NCI-H510A (cell line): ENCODE measurements around the gene NUPR1.
A peak's percentile ranks its signal among the peaks of the same experiment; 100 is the strongest.
"Not testable (repeated sequence)": the region's sequence is repeated elsewhere in the genome, so short reads cannot be mapped to it uniquely, and the experiment has no call there.

Source experiments
- DNase-seq: peaks from one replicate; lab custom pipeline; 2025; lab: John Stamatoyannopoulos, UW

NUPR1 gene

DNA sequence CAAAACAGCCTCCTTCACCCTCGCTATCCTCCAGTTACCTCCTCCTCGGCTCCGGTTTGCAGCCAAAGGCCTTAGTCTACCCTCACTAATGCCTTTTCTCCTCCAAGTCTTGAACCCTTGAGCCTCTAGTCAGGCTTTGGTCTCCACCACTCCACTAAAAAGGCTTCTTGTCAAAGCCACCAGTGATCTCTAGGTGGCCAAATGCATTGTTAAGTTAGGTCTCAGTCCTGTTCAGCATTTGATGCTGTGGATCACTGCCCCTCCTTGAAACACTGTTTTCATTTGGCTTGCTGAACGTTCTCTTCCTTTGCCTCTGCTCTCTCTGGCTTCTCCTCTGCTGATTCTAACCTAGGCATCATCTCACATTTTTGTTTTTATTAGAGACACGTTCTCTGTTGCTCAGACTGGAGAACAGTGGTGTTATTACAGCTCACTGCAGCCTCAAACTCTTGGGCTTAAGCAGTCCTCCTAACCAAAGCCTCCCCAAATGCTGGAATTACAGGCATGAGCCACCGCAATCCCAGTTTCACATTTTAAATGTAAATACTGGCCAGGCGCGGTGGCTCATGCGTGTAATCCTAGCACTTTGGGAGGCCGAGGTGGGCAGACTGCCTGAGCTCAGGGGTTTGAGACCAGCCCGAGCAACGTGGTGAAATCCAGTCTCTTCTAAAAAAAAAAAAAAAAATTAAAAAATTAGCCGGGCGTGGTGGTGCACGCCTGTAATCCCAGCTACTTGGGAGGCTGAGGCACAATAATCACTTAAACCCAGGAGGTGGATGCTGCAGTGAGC lies 16.1 kb upstream of the NUPR1 start:
- DNase-seq = no peak

DNA sequence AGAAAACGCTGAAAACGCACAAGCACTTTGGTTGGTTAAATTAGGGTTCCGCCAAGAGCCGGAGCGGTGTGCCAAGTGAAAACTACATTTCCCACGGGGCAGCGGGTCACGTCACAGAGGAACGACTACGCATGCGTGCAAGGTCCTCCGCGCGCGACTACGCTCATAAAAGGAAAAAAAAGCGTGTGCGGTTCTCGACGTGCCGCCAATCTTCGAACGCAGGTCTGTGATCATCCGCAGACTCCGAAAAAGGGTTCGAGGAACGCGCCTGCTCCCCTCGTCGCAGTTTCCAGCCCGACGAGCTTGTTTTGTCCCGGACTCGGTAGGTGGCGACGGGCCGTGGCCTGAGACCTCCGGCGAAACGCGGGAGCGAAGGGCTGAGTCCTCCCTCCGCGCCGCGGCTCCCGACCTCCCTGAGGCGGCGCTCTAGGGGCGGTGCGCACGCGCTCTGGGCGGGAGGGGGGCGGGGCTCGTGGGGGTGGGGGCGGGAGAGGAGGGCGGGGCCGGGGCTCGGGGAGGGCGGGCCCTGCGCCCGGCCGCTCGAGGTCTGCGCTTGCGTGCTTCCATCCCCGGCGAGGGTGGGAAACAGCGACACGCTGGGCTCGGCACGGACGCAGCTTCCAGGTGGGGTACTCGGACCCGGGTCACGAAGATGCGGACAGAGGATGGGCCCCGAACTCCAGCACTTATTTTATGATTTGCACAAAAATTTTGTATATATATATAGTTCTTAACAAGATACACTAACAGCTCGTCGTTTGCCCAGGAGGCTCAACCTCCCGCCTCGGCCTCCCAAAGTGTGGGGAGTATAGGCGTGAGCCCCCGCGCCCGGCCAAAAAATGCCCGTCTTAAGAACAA lies 15.2 kb upstream of the NUPR1 start, which contains the start of gene SGF29:
Gene SGF29 (plus strand): TSS at position 145 of the 858 bp plus-strand sequence. CDS start 27,150 bp downstream, outside the sequence.
- DNase-seq = peak; percentile 88

DNA sequence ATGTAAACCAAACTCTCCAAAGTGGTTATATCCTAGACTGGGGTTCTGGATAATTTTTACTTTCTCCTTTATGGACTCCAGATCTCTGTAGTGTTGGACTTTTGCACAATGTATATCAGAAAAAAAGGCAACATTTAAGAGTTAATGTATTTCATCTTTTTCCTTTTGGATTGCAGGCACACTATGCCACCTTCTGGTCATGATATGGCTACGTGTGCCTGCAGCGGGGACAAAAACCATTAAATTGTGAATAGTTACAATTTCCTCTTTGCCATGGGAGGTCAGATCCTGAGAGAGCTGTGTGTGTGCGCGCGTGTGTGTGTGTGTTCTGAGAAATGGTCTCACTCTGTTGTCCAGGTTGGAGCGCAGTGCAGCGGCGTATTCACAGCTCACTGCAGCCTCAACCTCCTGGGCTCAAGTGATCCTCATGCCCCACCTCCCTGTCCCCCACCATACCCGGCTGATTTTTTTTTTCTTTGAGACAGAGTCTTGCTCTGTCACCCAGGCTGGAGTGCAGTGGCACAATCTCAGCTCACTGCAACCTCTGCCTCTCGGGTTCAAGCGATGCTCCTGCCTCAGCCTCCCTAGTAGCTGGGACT lies 10.6 kb upstream of the NUPR1 start:
- DNase-seq = no peak

DNA sequence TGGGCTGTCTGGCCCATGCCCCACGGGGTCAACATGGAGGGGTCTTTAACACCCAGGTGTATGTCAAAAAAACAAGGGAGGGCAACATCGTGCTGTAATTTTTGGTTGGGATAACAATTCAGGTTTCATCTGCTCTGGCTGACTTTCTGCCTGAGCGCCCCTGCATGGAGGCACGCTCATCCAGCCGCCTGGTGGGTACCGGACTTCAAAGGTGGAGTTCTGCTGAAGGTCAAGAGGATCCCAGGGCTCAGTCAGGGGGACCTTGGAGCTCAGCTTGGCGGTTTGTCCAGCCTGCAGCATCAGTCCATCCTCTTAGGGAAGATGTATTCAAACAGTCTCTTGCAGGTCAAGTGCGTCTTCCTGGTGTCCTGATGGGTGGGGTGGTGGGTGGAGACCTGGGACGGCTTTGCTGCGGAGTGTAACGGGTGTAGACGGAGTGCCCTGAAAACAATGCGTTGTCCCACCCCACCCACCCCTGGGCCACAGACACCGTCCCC lies 9.6 kb upstream of the NUPR1 start:
- no peak for DNase-seq

DNA sequence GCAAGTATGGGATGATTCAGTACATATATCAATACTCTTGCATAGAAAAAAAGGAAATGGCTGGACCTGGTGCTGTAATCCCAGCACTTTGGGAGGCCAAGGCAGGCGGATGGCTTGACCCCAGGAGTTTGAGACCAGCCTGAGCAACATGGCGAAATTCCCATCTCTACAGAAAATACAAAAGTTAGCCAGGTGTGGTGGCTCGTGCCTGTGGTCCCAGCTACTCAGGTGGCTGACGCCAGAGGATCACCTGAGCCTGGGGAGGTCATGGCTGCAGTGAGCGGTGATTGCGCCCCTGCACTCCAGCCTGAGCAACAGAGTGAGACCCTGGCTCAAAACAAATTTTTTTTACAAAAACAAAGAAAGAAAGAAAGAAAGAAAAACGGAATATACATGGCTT lies 7.9 kb upstream of the NUPR1 start:
- DNase-seq = no peak

DNA sequence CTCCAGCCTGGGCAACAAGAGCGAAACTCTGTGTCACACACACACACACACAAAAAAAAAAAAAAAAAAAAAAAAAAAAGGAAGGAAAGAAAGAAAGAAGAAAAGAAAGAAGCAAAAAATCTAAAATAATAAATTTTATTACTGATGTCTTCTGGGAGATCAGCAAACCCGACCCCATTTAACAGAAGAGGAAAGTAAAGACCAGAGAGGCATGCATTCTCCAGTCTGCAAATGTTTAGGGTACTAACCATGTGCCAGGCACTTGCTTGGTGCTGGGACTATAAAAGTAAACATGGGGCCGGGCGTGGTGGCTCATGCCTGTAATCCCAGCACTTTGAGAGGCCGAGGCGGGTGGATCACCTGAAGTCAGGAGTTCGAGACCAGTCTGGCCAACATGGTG lies 7.2 kb upstream of the NUPR1 start:
- DNase-seq = not testable (repeated sequence)

DNA sequence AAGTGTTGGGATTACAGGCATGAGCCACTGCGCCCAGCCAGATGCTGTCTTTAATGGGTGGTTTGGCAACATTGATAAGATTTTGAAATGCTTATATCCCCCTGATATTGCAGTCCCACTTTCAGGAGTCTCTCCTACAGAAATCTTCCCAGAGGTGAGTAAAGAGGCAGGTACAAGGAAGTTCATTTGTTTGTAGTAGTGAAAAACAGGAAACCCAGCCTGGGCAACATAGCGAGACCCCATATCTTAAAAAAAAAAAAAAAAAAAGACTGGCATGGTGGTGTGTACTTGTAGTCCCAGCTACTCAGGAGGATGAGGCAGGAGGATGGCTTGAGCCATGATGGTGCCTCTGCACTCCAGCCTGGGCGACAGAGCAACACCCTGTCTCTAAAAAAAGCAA lies 6.2 kb upstream of the NUPR1 start:
- no peak for DNase-seq

DNA sequence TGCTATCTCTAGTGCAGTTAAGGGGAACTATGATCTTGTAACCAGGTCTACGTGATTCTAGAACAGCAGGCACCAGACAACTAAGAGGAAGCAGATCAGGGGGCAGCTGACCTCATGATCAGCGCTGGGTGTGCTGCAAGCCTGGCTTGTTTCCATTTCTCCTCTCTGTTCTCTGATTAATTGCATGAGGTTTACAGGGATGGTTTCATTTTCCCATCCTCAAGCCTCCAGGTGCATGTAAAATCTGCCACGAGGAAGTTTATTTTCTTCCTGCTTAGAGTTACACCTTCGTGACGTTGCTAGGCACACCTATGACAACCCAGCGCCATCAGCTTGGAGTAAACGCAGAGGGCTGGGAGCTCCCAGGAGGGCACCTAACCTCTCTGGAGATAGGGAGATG lies 4.3 kb upstream of the NUPR1 start:
- peak; percentile 21 for DNase-seq

DNA sequence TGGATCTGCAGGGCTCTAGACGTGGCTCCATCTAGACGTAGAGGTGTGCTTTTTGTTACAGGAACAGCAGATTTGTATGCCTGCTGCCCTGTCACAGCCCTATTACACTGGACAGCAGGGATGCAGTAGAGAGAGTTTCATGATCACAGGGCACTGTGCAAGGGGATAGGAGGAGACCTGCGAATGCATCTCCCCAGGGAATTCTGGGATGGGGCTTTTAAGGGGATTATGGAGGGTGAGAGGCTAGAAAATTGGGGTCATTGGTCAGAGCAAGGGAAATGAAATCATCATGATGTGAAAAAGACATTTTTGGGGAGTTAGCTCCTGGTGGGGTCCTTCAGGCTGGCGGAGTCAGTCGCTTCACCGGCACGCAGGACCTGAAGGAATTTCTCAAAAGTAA lies 3.9 kb upstream of the NUPR1 start:
- no peak for DNase-seq

DNA sequence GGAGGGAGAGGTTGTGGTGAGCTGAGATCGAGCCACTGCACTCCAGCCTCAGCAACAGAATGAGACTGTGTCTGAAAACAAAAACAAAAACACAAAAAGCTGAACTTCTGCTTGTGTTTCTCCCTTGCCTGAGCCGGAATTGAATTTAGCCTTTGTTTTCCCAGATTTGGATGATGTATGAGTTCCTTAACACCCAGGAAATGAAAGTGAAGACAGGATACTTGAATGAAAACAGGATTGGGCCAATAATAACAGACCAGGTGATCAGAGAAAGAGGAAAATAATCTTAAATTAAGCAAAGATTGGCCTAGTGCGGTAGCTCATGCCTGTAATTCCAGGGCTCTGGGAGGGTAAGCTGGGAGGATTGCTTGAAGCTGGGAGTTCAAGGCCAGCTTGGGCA lies 1.6 kb upstream of the NUPR1 start:
- no peak for DNase-seq

DNA sequence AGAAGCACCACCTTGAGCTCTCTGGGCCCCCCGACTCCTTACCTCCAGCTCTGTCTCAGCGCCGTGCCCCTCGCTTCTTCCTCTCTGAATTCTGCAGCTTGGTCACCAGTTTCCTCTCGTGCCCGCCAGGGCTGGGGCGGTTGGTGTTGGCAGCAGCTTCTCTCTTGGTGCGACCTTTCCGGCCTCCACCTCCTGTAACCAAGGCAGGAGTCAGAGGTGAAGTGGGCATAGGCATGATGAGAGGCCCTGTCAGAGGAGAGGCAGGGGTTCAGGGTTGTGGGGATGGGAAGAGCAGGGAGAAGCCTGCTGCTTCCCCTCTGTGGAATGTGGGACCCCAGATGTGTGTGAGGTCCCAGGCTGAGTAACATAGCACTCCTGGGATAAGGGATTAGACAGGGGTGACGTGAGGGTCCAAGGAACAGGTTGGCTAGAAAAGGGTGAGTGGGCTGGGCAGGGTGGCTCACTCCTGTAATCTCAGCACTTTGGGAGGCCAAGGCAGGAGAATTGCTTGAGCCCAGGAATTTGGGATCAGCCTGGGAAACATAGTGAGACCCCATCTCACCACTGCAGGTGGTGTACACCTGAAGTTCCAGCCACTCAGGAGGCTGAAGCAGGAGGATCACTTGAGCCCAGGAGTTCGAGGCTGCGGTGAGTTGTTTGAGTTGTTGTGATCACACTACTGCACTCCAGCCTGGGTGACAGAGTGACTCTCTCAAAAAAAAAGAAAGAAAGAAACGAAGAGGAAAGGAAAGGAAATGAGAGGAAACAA lies 626 bp downstream of the NUPR1 start:
- no peak for DNase-seq

DNA sequence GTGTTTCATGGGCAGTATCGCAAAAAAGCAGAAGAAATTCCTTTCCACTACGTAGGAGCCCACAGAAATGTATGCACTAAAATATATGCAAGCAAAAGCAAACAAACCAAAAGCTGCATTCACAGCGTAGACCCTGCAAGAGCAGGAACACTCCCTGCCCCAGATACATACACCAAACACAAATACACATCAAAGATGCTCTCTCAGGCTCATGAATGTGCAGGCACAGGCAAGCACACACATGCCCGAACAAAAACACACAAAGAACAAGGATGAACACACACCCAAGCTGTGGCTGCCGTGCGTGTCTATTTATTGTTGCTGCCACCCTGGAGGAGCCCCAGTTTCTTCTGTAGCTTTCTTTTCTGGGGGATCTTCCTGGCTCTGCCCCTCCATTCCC lies 1.7 kb downstream of the NUPR1 start:
- DNase-seq = no peak

DNA sequence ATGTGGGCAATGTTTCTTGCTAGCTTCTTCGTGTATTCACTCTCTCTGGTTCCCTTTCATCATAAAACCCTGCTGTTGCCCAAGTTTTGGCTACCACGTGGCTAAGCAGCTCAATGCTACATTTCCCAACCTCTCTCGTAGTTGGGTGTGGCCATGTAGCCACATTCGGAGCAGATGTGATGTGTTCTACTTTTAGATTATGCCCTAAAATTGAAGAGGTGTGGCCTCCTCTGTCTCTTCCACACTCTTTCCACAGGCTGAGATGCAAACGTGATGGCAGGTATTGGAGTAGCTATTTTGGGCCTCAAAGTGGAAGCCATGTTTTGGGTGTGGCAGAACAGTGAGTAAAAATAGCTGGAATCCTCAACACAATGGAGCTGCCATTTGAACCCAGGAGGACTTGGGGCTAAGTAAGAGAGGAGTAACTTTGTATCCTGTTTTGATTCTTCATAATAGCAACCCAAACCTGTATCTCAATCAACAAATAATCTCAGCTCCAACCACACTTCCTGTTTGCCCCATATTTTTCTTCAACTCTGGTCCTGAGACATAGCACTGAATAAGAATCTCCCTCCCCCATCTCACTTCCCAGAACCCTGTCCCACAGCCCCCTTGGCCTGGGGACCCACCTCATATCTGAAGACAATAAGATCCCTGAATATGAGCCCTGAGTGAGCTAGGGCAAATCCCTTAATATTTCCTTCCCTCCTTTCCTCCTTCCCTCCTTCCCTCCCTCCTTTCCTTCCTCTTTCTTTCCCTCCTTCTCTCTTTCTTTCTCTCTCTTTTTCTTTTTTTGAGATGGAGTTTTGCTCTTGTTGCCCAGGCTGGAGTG lies 4.0 kb downstream of the NUPR1 start:
- no peak for DNase-seq

DNA sequence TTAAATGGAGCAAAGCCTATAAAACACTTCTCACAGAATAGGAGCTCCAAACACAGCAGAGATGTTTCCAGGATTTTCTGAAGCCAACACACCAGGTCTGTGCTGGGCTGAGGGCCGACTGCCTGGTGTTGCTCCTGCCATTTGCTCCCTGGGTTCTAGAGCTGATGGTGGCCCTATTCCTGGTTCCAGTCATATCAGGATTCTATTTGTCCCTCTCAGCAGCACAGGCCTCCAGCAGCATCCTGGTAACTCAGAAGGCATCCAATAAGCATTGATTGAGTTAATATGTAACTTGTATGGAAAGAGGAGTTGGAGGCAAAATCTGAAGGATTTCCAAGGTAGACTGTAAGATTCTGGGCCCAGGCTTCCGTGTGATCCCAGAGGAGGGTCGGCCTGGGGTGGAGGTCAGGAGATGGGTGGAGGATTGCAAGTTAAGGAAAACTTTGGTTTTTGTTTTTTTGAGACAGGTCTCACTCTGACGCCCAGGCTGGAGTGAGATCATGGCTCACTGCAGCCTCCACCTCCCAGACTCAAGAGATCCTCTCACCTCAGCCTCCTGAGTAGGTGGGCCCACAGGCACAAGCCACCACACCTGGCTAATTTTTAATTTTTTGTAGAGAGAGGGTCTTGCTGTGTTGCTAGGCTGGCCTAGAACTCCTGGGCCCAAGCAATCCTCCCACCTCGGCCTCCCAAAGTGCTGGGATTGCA lies 5.7 kb downstream of the NUPR1 start:
- DNase-seq = no peak

DNA sequence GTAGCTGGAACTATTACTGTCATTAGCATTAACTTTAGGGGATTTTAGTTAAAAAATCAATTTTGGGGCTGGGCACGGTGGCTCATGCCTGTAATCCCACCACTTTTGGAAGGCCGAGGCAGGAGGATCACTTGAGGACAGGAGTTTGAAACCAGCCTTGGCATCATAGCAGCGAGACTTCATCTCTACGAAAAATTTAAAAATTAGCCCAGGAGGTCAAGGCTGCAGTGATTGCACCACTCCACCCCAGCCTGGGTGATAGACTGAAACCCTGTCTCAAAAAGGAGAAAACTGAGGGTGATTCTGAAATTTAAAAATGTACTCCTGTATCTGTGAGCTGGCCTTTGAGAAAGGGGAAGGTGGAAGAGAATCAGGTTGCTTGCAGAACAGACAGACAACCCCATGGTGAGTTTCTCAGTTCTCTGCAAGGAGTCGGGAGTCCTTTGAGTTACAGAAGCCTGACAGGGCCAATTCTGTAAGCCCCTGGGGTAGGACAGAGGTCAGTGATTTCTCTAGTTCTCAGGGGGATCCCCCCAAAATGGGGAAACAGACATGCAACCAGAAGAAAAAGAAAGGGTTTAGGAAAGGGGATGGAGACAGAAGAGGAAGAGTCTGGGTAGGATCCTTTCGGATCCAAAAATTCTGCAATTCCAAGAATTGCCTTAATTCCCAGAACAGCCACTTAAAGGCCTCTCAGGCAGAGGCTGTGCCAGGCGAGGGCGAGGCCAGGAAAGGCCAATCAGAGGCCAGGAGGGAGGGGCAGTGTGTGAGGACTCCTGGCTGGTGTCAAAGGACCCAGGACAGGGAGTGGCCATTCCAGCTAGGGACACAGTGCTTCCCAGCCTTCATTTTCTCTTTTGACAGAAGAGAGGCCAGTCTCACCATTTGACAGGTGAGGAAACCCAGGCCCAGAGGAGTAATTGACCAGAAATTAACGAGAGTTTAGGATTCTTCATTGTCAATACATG lies 6.7 kb downstream of the NUPR1 start:
- no peak for DNase-seq

DNA sequence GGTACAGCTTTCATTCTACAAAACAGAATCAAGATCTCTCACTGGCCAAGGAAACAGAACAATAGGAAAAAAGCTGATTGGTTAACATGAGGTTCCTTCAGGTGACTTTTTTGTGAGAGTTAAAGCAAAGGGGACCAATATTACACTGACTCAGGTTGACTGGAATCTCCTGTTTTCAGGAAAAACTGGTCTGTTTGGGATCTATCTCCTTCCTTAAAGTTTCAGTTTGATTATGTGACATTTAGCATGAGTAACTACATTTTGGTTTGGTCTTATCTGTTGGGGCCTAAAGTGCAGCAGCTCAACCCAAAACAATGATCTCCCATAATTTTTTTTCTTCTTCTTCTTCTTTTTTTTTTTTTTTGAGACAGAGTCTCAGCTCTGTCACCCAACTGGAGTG lies 9.7 kb downstream of the NUPR1 start:
- DNase-seq = no peak

DNA sequence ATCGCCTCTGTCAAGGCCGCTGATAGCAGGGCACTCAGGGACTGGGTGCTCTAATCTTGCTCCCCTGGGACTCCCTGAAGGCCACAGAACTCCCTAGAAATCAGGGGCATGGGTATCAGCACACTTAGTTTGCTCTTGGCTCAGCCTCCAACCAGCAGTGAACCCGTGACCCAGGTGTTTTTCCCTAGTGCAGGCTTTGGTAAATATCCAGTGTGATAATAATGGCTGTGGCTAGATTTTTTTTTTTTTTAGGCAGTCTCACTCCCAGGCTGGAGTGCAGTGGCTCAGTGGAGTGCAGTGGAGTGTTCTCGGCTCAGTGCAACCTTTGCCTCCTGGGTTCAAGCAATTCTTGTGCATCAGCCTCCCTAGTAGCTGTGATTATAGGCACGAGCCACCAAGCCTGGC lies 10.3 kb downstream of the NUPR1 start:
- no peak for DNase-seq

DNA sequence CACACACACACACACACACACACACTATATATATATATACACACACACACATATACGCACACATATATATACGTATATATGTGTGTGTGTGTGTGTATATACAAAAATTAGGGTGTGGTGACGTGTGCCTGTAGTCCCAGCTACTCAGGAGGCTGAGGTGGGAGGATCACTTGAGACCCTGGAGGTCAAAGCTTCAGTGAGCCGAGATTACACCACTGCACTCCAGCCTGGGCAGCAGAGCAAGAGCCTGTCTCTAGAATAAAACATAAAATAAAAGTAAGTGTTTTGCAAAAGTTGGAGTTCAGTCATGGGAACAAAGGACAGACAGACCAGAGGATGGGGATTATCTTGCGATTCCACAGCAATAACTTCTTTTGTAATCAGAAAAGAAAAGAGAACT lies 10.8 kb downstream of the NUPR1 start:
- no peak for DNase-seq
